Measurements from ENCODE around the gene EIF3M.

- no peak for TF ChIP-seq POLR2AphosphoS5 (IDR thresholded peaks at IDR 0.05)
- TF ChIP-seq CTCF (IDR thresholded peaks at IDR 0.05 in 8 of 11, conservative IDR thresholded peaks at IDR 0.05 in 3 of 11), result peak in 1 of 11 experiments; percentile 26
Observed at GRCh38 chr11:32615422-32615821, 31.8 kb downstream of the EIF3M start.
